ENCODE measurements around the gene ASB7. TPM values are rescaled to one million over a fixed set of nuclear protein-coding genes. Genes with fewer than 3 reads are reported as not detected.

The ASB7 gene
- total RNA-seq, 1 donor from 2014 or later: 18.3 TPM

GRCh38 chr15:100615801-100616200 is 13.4 kb downstream of the ASB7 start:
- Histone ChIP-seq H3K4me1 (no peaks in the 10 kb centered on the region), H3K27ac (no peak overlapping the region), H3K4me2 (no peak overlapping the region), H3K9ac (no peak overlapping the region), H3K27me3 (no peaks in the 10 kb centered on the region), H2AFZ (replicated peaks) (no peak overlapping the region), H3K79me2 (ENCODE audit: low read depth) (no peaks in the 10 kb centered on the region), H3F3A (ENCODE audit: low read depth) (no peaks in the 10 kb centered on the region), H3K36me3 (peaks cover 3% of the 10 kb centered on the region), H4K20me1 (ENCODE audit: low read depth) (peaks cover 3% of the 10 kb centered on the region), H3K9me3 (ENCODE audit: low read depth) (no peaks in the 10 kb centered on the region), H3K4me3 (no peak overlapping the region)
- Mint-ChIP-seq H3K9me3 (no peaks in the 10 kb centered on the region), H3K27me3 (ENCODE audit: insufficient read depth, low read depth) (no peaks in the 10 kb centered on the region), H3K36me3 (peaks cover 23% of the 10 kb centered on the region), H3K4me3 (no peak overlapping the region), H3K27ac (no peak overlapping the region), H3K4me1 (no peaks in the 10 kb centered on the region)
- no peak for DNase-seq (ENCODE audit: low spot score)
- no peak for TF ChIP-seq EZH2phosphoT487 (IDR thresholded peaks at IDR 0.05)
- TF ChIP-seq EZH2 (IDR thresholded peaks at IDR 0.05): no peak
- TF ChIP-seq CTCF (IDR thresholded peaks at IDR 0.05): no peak

- Histone ChIP-seq H3K79me2 (ENCODE audit: low read depth) (no peaks in the 10 kb centered on the region), H3K27me3 (no peaks in the 10 kb centered on the region), H3K4me1 (no peaks in the 10 kb centered on the region), H3K9me3 (ENCODE audit: low read depth) (no peaks in the 10 kb centered on the region), H3F3A (ENCODE audit: low read depth) (no peaks in the 10 kb centered on the region), H3K36me3 (peaks cover 2% of the 10 kb centered on the region), H3K9ac (no peak overlapping the region), H3K27ac (no peak overlapping the region), H2AFZ (replicated peaks) (no peak overlapping the region), H3K4me3 (no peak overlapping the region), H3K4me2 (no peak overlapping the region), H4K20me1 (ENCODE audit: low read depth) (peaks cover 3% of the 10 kb centered on the region)
- Mint-ChIP-seq H3K27ac (no peak overlapping the region), H3K4me3 (no peak overlapping the region), H3K36me3 (peaks cover 25% of the 10 kb centered on the region), H3K9me3 (no peaks in the 10 kb centered on the region), H3K4me1 (no peaks in the 10 kb centered on the region), H3K27me3 (ENCODE audit: insufficient read depth, low read depth) (no peaks in the 10 kb centered on the region)
- no peak for DNase-seq (ENCODE audit: low spot score)
- TF ChIP-seq EZH2 (IDR thresholded peaks at IDR 0.05): no peak
- no peak for TF ChIP-seq CTCF (IDR thresholded peaks at IDR 0.05)
- TF ChIP-seq EZH2phosphoT487 (IDR thresholded peaks at IDR 0.05): no peak
Observed at GRCh38 chr15:100616700-100617099, 14.3 kb downstream of the ASB7 start.

GRCh38 chr15:100623301-100623700 is 20.9 kb downstream of the ASB7 start:
- Mint-ChIP-seq H3K27me3 (ENCODE audit: insufficient read depth, low read depth) (no peaks in the 10 kb centered on the region), H3K4me3 (no peak overlapping the region), H3K36me3 (peaks cover 20% of the 10 kb centered on the region), H3K27ac (no peak overlapping the region), H3K4me1 (no peaks in the 10 kb centered on the region), H3K9me3 (no peaks in the 10 kb centered on the region)
- no peaks in the 10 kb centered on the region for H3K36me3 ChIP-seq
- no peaks in the 10 kb centered on the region for H3K4me1 ChIP-seq
- no peaks in the 10 kb centered on the region for H3K9me3 ChIP-seq (ENCODE audit: low read depth)
- TF ChIP-seq EZH2phosphoT487 (IDR thresholded peaks at IDR 0.05) (no peak), CTCF (IDR thresholded peaks at IDR 0.05) (no peak), EZH2 (IDR thresholded peaks at IDR 0.05) (no peak)
- H3K27ac ChIP-seq: no peak overlapping the region
- H2AFZ ChIP-seq (replicated peaks): no peak overlapping the region
- DNase-seq (ENCODE audit: low spot score): no peak
- no peak overlapping the region for H3K9ac ChIP-seq
- no peak overlapping the region for H3K4me3 ChIP-seq
- peaks cover 4% of the 10 kb centered on the region for H3F3A ChIP-seq (ENCODE audit: low read depth)
- no peaks in the 10 kb centered on the region for H4K20me1 ChIP-seq (ENCODE audit: low read depth)
- H3K27me3 ChIP-seq: no peaks in the 10 kb centered on the region
- no peak overlapping the region for H3K4me2 ChIP-seq
- no peaks in the 10 kb centered on the region for H3K79me2 ChIP-seq (ENCODE audit: low read depth)
